GM18526 (cell line): ENCODE results near the gene CALN1.

Experiments used
- POLR2A ChIP-seq: IDR thresholded peaks from 3 replicates; pipeline ENCODE4 v1.6.1; 2011; ENCODE audit not compliant: insufficient read length; ENCODE audit errors: extremely low read depth

The CALN1 gene

DNA sequence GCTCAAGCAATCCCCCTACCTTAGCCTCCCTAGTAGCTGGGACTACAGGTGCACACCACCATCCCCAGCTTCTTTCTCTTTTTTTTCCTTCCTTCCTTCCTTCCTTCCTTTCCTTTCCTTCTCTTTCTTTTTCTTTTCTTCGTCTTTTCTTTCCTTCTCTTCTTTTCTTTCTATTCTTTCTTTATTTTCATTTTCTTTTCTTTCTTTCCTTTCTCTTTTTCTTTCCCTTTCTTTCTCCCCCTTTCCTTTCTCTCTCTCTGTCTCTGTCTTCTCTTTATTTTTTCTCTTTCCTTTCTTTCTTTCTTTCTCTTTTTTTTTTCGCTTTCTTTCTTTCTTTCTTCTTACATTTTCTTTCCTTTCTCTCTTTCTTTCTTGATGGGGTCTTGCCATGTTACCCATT lies 658.9 kb downstream of the CALN1 start:
- TF ChIP-seq POLR2A, result no peak

DNA sequence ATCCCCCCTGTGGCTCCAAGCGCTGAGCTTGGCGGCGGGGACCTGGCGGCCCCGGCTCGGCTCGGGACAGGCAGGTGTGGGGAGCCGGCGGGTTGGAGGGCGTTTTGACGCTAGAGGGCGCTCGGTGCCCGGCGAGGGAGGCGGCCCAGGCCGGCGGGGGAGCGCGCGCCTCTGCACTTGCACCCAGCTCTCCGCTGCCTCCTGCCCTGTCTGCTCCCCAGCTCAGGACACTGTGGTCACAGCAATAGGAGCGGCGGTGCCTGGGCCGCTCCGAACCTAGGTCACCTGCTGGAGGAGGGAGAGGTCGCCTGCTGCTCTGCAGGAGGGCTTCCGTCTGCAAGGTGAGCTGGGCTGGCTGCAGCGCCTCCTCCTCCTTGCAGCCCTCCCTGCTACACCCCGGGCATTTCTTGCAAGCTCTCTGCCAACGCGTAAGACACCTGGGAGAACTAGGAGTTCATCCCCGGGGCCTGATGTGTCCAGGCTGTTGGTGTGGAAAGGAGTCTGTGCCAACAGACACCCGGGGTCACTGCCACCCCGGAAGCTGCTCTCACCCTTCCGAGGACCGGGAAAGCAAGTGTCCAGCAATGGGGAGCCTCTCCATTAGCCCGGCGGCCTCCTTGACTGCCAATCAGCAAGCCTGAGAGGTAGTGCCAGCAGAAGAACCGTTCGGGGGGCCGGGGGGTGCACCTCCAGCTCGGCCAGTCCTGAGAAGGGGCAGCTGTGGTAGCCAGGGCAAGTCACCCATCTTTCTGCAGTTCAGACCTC lies 659.8 kb downstream of the CALN1 start:
- TF ChIP-seq POLR2A, result no peak

DNA sequence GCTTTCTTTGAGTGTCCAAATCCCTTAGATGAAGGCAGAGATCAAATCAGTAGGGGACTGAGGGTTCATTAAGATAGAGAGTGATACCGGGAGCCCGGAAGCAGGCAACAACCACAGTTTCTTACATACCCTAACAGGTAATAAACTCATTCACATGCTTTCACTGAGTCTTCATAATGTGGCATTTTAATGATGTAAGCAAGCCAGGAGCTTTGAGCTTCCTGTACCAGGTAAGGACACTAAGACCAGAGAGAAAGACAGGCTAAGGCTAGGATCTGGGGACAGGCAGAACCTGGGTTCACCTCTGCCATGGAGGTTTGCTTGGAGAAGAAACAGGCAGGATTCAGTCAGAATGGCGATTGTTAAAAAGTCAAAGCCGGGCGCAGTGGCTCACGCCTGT lies 661.8 kb downstream of the CALN1 start:
- no peak for TF ChIP-seq POLR2A

DNA sequence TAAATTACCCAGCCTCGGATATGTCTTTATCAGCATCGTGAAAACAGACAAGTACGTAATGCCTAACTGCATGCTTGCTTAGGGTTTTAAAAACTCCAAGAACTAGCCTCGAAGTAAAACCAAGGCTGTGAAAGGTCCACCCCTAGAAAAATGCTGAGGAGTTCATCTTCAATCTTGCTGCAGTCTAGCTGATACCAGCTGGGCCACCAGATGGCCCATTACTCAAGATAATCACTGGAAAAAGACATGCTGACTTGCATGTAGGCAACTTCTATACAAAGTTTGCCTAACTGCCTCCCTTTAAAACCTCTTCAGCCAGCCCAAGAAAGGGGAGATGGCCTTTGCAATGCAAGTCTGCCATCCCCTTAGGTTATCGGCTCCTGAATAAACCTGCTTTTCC lies 666.1 kb downstream of the CALN1 start:
- TF ChIP-seq POLR2A, result no peak

DNA sequence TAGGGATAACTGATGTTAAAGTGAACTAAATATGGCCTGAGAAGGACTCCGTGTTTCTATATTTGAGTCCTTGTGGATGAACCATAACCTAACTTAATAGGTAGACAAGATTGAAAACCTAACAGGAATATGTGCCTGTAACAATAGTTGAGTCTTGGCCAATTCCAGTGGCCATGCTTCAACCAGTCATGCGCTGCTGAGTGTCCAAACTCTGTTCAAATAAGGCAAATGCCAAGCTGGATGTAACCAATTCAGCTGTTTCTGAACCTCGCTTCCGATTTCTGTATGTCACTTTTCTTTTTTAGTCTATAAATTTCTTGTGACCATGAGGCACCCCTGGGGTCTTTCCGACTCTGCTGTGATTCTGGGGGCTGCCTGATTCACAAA lies 672.0 kb downstream of the CALN1 start:
- no peak for TF ChIP-seq POLR2A

DNA sequence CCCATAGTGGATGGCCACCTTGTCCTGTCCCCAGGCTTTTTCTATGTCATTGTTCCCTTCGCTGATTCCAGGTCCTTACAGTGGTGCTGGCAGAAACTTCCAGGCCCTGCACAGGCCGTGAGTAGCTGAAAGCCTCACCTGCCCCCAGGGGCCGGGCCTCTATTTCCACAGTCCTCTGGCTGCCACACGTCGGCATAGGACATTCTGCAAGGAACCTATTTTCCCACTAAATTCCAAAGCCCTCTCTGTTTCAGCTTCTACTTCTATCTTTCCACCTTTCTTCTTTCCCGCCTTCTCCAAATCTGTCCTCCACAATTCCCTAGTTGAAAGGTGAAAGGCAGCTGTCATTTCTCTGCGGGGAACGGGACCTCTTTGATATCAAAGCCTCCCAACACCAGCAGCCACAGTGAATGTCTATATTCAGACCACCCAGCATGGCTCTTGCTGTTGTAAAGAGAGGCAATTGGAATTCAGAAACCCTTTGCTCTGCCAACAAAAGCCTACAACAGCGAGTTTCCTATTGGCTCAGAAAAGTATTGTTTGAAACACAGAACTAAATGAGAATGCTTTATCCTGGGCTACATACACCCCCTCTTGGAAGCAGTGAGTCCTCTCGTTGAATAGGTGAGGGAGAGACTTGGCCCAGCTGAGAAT lies 672.5 kb downstream of the CALN1 start:
- TF ChIP-seq POLR2A, result no peak

DNA sequence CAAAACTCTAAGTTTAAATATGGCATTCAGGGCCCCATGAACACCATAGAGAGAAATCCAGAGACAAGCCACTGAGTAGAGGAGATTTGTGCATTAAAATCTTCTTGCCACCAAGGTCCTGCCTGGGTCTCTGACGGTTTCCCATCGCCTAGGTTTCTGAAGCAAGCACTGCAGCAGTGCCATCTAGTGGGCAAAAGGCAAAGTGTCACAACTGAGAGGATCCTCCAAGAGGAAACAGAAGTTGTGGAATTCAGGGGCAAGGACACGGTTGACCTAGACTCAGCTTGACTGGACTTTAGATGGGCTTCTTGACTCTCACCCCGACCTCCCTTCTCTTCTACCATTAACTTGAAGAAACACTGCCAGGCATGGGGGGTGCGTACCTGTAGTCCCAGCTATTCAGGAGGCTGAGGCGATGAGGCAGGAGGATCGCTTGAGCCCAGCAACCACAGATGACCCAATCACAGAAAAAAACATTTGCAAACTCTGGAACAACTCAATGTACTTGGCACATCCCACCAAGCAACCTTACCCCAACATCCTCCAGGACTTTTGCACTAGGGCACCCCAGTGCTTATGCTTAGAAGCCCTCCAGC lies 676.1 kb downstream of the CALN1 start:
- no peak for TF ChIP-seq POLR2A

DNA sequence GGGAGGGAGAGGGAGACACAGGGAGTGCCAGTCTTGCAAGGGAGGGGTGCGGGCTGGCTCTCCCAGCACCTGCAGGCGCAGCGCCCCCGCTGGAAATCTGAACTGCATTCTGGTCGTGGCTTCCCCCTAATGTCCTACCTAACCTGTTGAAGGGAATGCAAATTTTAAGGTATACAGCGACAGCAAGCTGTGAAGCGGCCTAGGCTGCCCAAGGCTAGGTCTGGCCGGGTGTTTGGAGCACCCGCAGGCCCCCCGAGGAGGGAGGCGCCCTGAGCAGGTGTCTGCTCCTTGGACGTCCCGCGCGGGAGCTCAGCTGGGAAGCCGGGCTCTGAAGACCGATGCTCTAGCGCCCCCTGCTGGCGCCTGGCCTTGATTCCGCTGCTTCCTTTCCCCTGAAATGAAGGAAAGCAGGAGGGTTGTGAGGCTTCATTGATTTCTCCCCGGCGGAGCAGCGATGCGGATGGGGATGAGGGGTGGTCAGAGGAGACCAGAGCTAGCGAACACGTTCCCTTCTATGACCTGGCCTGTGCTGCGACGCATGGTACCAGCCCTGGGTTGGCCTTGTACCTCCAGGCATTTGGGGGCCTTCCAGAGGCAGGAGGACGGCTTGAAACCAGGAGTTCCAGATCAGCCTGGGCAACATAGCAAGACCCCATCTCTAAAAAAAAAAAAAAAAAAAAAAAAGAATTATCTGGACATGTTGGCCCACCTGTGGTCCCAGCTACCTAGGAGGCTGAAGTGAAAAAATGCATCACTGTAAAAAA lies 678.8 kb downstream of the CALN1 start:
- no peak for TF ChIP-seq POLR2A

DNA sequence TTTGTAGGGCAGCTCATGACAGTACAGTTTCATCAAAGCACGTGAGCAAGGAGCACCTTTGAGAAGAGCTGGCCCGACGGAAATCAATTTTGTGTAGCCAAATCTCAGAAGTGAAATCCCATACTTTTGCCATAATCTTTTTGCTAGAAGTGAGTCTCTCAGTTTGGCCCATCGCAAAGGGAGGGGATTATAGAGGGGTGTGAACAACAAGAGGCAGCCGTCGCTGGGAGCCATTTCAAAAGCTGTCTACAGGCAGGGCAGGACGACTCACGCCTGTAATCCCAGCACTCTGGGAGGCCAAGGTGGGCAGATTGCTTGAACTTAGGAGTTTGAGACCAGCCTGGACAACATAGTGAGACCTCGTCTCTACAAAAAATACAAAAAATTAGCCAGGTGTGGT lies 680.4 kb downstream of the CALN1 start:
- TF ChIP-seq POLR2A, result no peak
